Breast epithelium (tissue), 3 donors: ENCODE results near the gene SLC9A2.

Experiments used
- POLR2A ChIP-seq: fragments of 450-650 bp; IDR thresholded peaks from one replicate; pipeline ENCODE4 v1.6.1; 2016; ENCODE audit warnings: antibody characterized with exemption, mild to moderate bottlenecking, moderate library complexity
- TF ChIP-seq, protein P1 (sequence below), 3 donors: fragments of 450-650 bp; IDR thresholded peaks; one replicate each; pipeline ENCODE4 v1.5.1; 2016 to 2017; ENCODE audit warnings: antibody characterized with exemption in 3 of 3, mild to moderate bottlenecking in 3 of 3, moderate library complexity in 3 of 3

GRCh38 chr2:102753563-102754159 lies 134.3 kb downstream of the SLC9A2 start:
- TF ChIP-seq, protein P1, sequence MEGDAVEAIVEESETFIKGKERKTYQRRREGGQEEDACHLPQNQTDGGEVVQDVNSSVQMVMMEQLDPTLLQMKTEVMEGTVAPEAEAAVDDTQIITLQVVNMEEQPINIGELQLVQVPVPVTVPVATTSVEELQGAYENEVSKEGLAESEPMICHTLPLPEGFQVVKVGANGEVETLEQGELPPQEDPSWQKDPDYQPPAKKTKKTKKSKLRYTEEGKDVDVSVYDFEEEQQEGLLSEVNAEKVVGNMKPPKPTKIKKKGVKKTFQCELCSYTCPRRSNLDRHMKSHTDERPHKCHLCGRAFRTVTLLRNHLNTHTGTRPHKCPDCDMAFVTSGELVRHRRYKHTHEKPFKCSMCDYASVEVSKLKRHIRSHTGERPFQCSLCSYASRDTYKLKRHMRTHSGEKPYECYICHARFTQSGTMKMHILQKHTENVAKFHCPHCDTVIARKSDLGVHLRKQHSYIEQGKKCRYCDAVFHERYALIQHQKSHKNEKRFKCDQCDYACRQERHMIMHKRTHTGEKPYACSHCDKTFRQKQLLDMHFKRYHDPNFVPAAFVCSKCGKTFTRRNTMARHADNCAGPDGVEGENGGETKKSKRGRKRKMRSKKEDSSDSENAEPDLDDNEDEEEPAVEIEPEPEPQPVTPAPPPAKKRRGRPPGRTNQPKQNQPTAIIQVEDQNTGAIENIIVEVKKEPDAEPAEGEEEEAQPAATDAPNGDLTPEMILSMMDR (IDR thresholded peaks at IDR 0.05): peak in 2 of 3 donors; percentile 46 to 47
- TF ChIP-seq POLR2A: no peak
